Psoas muscle (tissue), 8 donors: Measurements from ENCODE around the gene C1QTNF9B. TPM values are rescaled to one million over a fixed set of nuclear protein-coding genes. Genes with fewer than 3 reads are reported as not detected.

Experiments
- ATAC-seq, 4 donors: fragments of 200-7000 bp; cut with Tn5 transposase; one replicate each; pipeline ENCODE4 v1.9.1; 2020; ENCODE audit warnings: moderate library complexity in 3 of 4, mild to moderate bottlenecking in 2 of 4
- DNase-seq, 2 donors: peaks; one replicate each; pipeline ENCODE4 v3.0.0-alpha.2; 2020
- H3K27ac ChIP-seq: fragments of 200-600 bp; one replicate; pipeline ENCODE4 v1.8.0; 2022
- H3K27me3 ChIP-seq, 3 donors: fragments of 200-600 bp in 1 of 3; one replicate each; pipeline versions ENCODE4 v1.6.1 to v1.8.0; 2013 to 2022; ENCODE audit warnings: low read length in 2 of 3, mild to moderate bottlenecking in 2 of 3, moderate library complexity in 1 of 3; ENCODE audit not compliant: insufficient read depth in 3 of 3
- H3K36me3 ChIP-seq, 2 donors: fragments of 200-600 bp in 1 of 2; one replicate each; pipeline versions ENCODE4 v1.6.1 to v1.8.0; 2013 to 2022; ENCODE audit warnings: low read depth in 1 of 2, mild to moderate bottlenecking in 1 of 2, moderate library complexity in 1 of 2; ENCODE audit not compliant: insufficient read depth in 1 of 2
- H3K4me1 ChIP-seq: fragments of 200-600 bp; one replicate; pipeline ENCODE4 v1.8.0; 2022
- H3K4me3 ChIP-seq: fragments of 200-600 bp; one replicate; pipeline ENCODE4 v1.8.0; 2022; ENCODE audit warnings: mild to moderate bottlenecking
- H3K9me3 ChIP-seq: fragments of 200-600 bp; one replicate; pipeline ENCODE4 v1.8.0; 2022
- WGBS, 3 donors: extraction: QIAGEN DNeasy Blood & Tissue Kit; methylation state at CpG; one replicate each; pipeline versions ENCODE4 v1.1.6 to v1.1.7; 2013; 5-methylcytosine and 5-hydroxymethylcytosine counted together
- intact Hi-C, 2 donors: fragments of 100-400 bp; cut with DNase I; formaldehyde crosslinking; loops; one replicate each; pipeline versions ENCODE4 v1.11.0 to v1.14.2; 2022
- polyA plus RNA-seq, 3 donors: library from polyadenylated mRNA; stranded (reverse); fragments of 200-250 nt; gene quantifications; one replicate each; pipeline ENCODE4 v1.2.3, GENCODE V29; 2013
- total RNA-seq, 4 donors: library from RNA; stranded (reverse); fragmentation: NEBNext Ultra II Directional in 2 of 4; extraction: Animal tissue kit (Norgen Biotek cat#: 25700) in 2 of 4; gene quantifications; one replicate each; pipeline versions ENCODE4 v1.2.1 to v1.2.4, GENCODE V29; 2021 to 2023
- TF ChIP-seq, protein P1 (sequence below): fragments of 200-600 bp; IDR thresholded peaks from one replicate; pipeline ENCODE4 v1.8.0; 2022; ENCODE audit warnings: antibody characterized with exemption
- donor health status: healthy with polysubstance abuse.
- donor health status: DM: no; HTN: no; CAD: no; lungs with moderate emphysema.
- donor health status: Bipolar disorder and iron deficiency.
- donor health status: healthy.
- donor health status: DM: yes; HTN: yes; CAD: no.
- donor health status: DM: no; HTN: no; CAD: no.
- donor health status: DM: no; HTN: no; CAD: no.
- donor health status: DM: yes; HTN: yes; CAD: no.

C1QTNF9B gene
- total and polyA plus RNA-seq, 7 donors, result 0.34 to 3.0 (median 1.6) TPM

DNA sequence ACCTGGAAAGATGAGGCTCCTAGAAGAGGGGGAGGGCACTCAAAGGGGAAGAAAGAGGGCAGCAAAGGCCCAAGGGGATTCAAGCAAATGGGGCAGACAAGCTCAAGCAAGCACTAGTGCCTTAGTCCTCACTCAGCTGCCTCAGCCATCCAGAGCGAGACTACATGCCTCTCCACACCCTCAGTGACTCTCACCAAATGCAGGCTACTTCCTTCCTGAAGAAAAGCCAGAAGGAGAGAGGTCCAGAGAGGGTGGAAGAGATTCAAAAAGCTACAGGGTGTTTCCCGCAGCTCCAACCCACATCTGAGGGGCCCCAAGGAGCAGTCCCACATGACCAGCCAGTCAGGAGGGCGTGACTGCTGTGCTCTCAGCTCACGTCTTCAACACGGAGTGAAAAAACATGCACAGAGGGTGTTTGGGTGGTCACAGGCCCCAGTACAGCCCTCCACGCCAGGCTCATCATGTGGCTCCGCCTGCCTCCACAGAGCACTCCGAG is 48.6 kb downstream of the C1QTNF9B start:
- Histone ChIP-seq H3K4me1 (no peaks in the 10 kb centered on the region), H3K9me3 (no peaks in the 10 kb centered on the region), H3K27me3 (no peaks in the 10 kb centered on the region), H3K4me3 (no peak overlapping the region), H3K36me3 (peaks cover 0 to 2% of the 10 kb centered on the region in 2 donors), H3K27ac (no peak overlapping the region)
- WGBS, 3 donors, result 79 to 82% (median 81%) methylated on average over 8 of the region's 8 CpGs
- intact Hi-C loops, result no loop called here
- TF ChIP-seq, protein P1, sequence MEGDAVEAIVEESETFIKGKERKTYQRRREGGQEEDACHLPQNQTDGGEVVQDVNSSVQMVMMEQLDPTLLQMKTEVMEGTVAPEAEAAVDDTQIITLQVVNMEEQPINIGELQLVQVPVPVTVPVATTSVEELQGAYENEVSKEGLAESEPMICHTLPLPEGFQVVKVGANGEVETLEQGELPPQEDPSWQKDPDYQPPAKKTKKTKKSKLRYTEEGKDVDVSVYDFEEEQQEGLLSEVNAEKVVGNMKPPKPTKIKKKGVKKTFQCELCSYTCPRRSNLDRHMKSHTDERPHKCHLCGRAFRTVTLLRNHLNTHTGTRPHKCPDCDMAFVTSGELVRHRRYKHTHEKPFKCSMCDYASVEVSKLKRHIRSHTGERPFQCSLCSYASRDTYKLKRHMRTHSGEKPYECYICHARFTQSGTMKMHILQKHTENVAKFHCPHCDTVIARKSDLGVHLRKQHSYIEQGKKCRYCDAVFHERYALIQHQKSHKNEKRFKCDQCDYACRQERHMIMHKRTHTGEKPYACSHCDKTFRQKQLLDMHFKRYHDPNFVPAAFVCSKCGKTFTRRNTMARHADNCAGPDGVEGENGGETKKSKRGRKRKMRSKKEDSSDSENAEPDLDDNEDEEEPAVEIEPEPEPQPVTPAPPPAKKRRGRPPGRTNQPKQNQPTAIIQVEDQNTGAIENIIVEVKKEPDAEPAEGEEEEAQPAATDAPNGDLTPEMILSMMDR, result no peak
- ATAC-seq, result no peak
- DNase-seq, result no peak

DNA sequence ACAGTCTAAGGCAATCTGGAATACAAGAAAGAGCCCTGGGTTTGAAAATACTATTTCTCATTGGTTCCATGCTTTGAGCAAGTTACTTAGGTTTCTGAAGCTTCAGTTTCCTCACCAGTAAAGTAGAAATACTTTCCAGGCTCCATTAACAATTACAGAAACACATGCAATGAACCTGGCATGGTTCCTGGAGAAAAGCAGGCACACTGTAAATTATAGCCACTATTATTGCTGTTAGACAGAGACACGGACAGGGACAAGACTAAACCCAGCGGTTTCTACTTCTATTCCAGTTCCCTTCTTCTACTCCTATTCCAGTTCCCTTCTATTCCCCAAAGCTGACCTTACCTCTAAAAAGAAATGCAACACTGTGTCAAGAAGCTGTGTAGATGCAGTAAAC is 49.3 kb downstream of the C1QTNF9B start:
- H3K4me3 ChIP-seq, result no peak overlapping the region
- no peak overlapping the region for H3K27ac ChIP-seq
- no peak for ATAC-seq
- no peaks in the 10 kb centered on the region for H3K4me1 ChIP-seq
- H3K9me3 ChIP-seq, result no peaks in the 10 kb centered on the region
- H3K27me3 ChIP-seq, result no peaks in the 10 kb centered on the region
- TF ChIP-seq, protein P1, result no peak
- WGBS, 3 donors, result 40 to 56% (median 55%) methylated on average over 2 of the region's 2 CpGs
- intact Hi-C loops, result no loop called here
- no peak for DNase-seq
- H3K36me3 ChIP-seq, result peaks cover 0 to 3% of the 10 kb centered on the region in 2 donors

DNA sequence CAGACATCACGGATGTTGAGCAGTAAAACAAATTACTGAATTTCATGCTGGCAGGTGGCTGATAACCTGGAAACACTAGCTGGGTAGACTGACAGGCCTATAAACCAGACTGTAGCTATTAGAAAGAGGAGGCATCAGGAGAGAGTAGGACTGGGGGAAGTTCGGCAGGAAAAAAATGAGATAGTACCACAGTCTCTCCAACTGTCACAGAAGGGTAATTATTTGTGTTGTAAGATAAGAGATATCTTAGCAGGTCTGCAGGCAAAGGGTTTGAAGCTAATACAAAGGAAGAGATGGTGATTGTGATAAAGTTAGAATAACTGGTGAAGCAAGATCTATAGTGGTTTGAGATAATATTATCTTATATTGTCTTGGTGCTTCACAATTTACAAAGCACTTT is 49.8 kb downstream of the C1QTNF9B start:
- H3K4me3 ChIP-seq, result no peak overlapping the region
- H3K27me3 ChIP-seq, result no peaks in the 10 kb centered on the region
- WGBS, 3 donors, result 76 to 84% (median 82%) methylated on average over 2 of the region's 2 CpGs
- peaks cover 0 to 3% of the 10 kb centered on the region in 2 donors for H3K36me3 ChIP-seq
- no peak overlapping the region for H3K27ac ChIP-seq
- DNase-seq (no peak), ATAC-seq (no peak)
- H3K9me3 ChIP-seq, result no peaks in the 10 kb centered on the region
- intact Hi-C loops, result loop anchor here in 1 of 2 donors (2.0 kb wide), 1 partner anchor 45 kb away; no protein-coding TSS in a partner anchor
- TF ChIP-seq, protein P1, result no peak
- no peaks in the 10 kb centered on the region for H3K4me1 ChIP-seq

DNA sequence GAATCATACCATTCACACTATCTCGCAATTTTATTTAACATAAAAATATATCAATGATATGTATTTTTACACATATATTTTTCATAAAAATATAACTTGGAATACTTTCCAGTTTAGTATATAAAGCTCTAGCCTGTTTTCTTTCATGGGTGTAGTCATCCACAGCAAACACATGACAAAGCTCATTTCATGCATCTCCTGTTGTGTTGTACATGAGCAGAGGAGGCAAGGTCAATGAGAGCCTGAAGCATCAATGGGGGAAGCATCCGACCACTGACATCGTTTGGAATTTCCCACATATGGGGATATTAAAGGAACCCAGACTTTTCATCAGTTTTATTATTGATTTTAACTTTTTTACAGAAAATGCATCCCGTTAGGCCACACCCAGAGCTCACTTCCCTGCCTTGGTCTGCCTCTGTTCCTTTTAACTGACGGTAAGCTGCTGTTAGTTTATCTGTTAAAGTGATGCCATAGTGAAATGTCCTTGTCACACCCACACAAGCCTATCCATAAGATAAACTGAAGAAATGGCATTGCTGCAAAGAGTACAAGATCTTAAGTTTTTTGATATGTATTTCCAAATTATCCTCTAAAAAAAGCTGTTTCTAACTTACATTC is 52.1 kb downstream of the C1QTNF9B start:
- intact Hi-C loops, result no loop called here
- no peaks in the 10 kb centered on the region for H3K27me3 ChIP-seq
- H3K27ac ChIP-seq, result no peak overlapping the region
- ATAC-seq, result no peak
- TF ChIP-seq, protein P1, result no peak
- no peaks in the 10 kb centered on the region for H3K9me3 ChIP-seq
- 92% methylated on average over 5 of the region's 5 CpGs for WGBS, 3 donors
- no peak overlapping the region for H3K4me3 ChIP-seq
- no peak for DNase-seq
- peaks cover 0 to 3% of the 10 kb centered on the region in 2 donors for H3K36me3 ChIP-seq
- no peaks in the 10 kb centered on the region for H3K4me1 ChIP-seq

GRCh38 chr13:23844132-23844531 is 53.2 kb downstream of the C1QTNF9B start:
- Histone ChIP-seq H3K27me3 (no peaks in the 10 kb centered on the region), H3K36me3 (peaks cover 0 to 3% of the 10 kb centered on the region in 2 donors), H3K27ac (no peak overlapping the region), H3K4me1 (peaks cover 4% of the 10 kb centered on the region), H3K4me3 (no peak overlapping the region), H3K9me3 (no peaks in the 10 kb centered on the region)
- ATAC-seq, result no peak
- TF ChIP-seq, protein P1, result no peak
- no peak for DNase-seq
- intact Hi-C loops, result no loop called here
- WGBS, 3 donors, result 73 to 99% (median 96%) methylated on average over 2 of the region's 2 CpGs
